HEK293 (cell line): ENCODE measurements around the gene ZNF101.

Experiments
- CTCF ChIA-PET: fragments of 350-600 bp; formaldehyde crosslinking; extraction: SDS; loops from one replicate; lab custom pipeline; 2021; ENCODE audit warnings: antibody characterized with exemption; lab: Yijun Ruan, JAX
- POLR2A ChIA-PET: fragments of 300-600 bp; formaldehyde crosslinking; extraction: SDS; loops from one replicate; lab custom pipeline; 2020; ENCODE audit warnings: antibody characterized with exemption, inconsistent platforms; lab: Yijun Ruan, JAX
- H3K27ac ChIP-seq: fragments of 200-500 bp; sonication (Bioruptor generic); 2 replicates; pipeline ENCODE4 v1.5.1; 2014; ENCODE audit warnings: low read depth, low read length, control low read depth, inconsistent platforms; ENCODE audit errors: extremely low read depth
- H3K36me3 ChIP-seq, 2 experiments: fragments of 200-500 bp in 1 of 2; sonication (Bioruptor generic) in 1 of 2; 1 replicate in 1 of 2; 2 replicates in 1 of 2; pipeline ENCODE4 v1.5.1; 2014 to 2017; ENCODE audit warnings: inconsistent platforms in 2 of 2, low read length in 2 of 2; ENCODE audit not compliant: control insufficient read depth in 2 of 2, insufficient read depth in 1 of 2
- H3K4me1 ChIP-seq: fragments of 200-500 bp; sonication (Bioruptor generic); 2 replicates; pipeline ENCODE4 v1.5.1; 2014; ENCODE audit warnings: mild to moderate bottlenecking, low read length, inconsistent platforms; ENCODE audit not compliant: control insufficient read depth, insufficient read depth
- H3K4me3 ChIP-seq: 2 replicates; pipeline ENCODE4 v1.5.1; 2011; ENCODE audit warnings: low read depth, mild to moderate bottlenecking, control low read depth, low read length, moderate library complexity
- H3K9me3 ChIP-seq: fragments of 200-500 bp; sonication (Bioruptor generic); 2 replicates; pipeline ENCODE4 v1.5.1; 2014; ENCODE audit warnings: low read depth, low read length, inconsistent platforms; ENCODE audit not compliant: control insufficient read depth, insufficient read depth
- FEZF1 ChIP-seq: fragments of 450-650 bp; formaldehyde crosslinking; IDR thresholded peaks from 2 replicates; pipeline ENCODE4 v1.5.1; 2016; ENCODE audit warnings: missing biosample characterization, missing genetic modification characterization
- GFI1B ChIP-seq: fragments of 450-650 bp; formaldehyde crosslinking; IDR thresholded peaks from 2 replicates; pipeline ENCODE4 v1.5.1; 2016; ENCODE audit warnings: missing biosample characterization, missing genetic modification characterization
- GLIS1 ChIP-seq: fragments of 450-650 bp; formaldehyde crosslinking; IDR thresholded peaks from 2 replicates; pipeline ENCODE4 v1.5.1; 2016; ENCODE audit warnings: missing biosample characterization, missing genetic modification characterization
- HIC1 ChIP-seq: fragments of 450-650 bp; formaldehyde crosslinking; IDR thresholded peaks from 2 replicates; pipeline ENCODE4 v1.5.1; 2016; ENCODE audit warnings: missing biosample characterization, missing genetic modification characterization
- KLF9 ChIP-seq: fragments of 450-650 bp; formaldehyde crosslinking; IDR thresholded peaks from 2 replicates; pipeline ENCODE4 v1.5.1; 2016; ENCODE audit warnings: missing biosample characterization, missing genetic modification characterization, low read depth
- OSR2 ChIP-seq: fragments of 450-650 bp; formaldehyde crosslinking; IDR thresholded peaks from 2 replicates; pipeline ENCODE4 v1.5.1; 2016; ENCODE audit warnings: missing biosample characterization, missing genetic modification characterization
- ZBTB11 ChIP-seq: fragments of 450-650 bp; formaldehyde crosslinking; conservative IDR thresholded peaks from 2 replicates; pipeline ENCODE4 v1.5.1; 2016; ENCODE audit warnings: low read depth, missing biosample characterization, missing genetic modification characterization
- ZBTB48 ChIP-seq: fragments of 450-650 bp; formaldehyde crosslinking; IDR thresholded peaks from 2 replicates; pipeline ENCODE4 v1.5.1; 2016; ENCODE audit warnings: missing biosample characterization, missing genetic modification characterization
- ZFHX2 ChIP-seq: fragments of 450-650 bp; formaldehyde crosslinking; conservative IDR thresholded peaks from 2 replicates; pipeline ENCODE4 v1.5.1; 2016; ENCODE audit warnings: missing biosample characterization, missing genetic modification characterization
- ZIC2 ChIP-seq: fragments of 450-650 bp; formaldehyde crosslinking; IDR thresholded peaks from 2 replicates; pipeline ENCODE4 v1.5.1; 2016; ENCODE audit warnings: missing biosample characterization, missing genetic modification characterization
- ZNF16 ChIP-seq: fragments of 450-650 bp; formaldehyde crosslinking; IDR thresholded peaks from 2 replicates; pipeline ENCODE4 v1.5.1; 2016; ENCODE audit warnings: low read depth, missing biosample characterization, missing genetic modification characterization
- ZNF391 ChIP-seq: fragments of 450-650 bp; formaldehyde crosslinking; IDR thresholded peaks from 2 replicates; pipeline ENCODE4 v1.5.1; 2016; ENCODE audit warnings: low read depth, missing biosample characterization, missing genetic modification characterization, borderline replicate concordance
- ZNF654 ChIP-seq: fragments of 450-650 bp; formaldehyde crosslinking; IDR thresholded peaks from 2 replicates; pipeline ENCODE4 v1.5.1; 2016; ENCODE audit warnings: low read depth, missing biosample characterization, missing genetic modification characterization
- ZNF747 ChIP-seq: fragments of 450-650 bp; formaldehyde crosslinking; IDR thresholded peaks from 2 replicates; pipeline ENCODE4 v1.5.1; 2016; ENCODE audit warnings: missing biosample characterization, missing genetic modification characterization
- ZNF776 ChIP-seq: fragments of 450-650 bp; formaldehyde crosslinking; IDR thresholded peaks from 2 replicates; pipeline ENCODE4 v1.5.0; 2017; ENCODE audit warnings: missing biosample characterization, missing genetic modification characterization, borderline replicate concordance
- ZSCAN30 ChIP-seq: fragments of 450-650 bp; IDR thresholded peaks from 2 replicates; pipeline ENCODE4 v1.5.1; 2018; ENCODE audit warnings: missing biosample characterization, mild to moderate bottlenecking, missing genetic modification characterization, moderate library complexity
- TF ChIP-seq, protein P1 (sequence below): fragments of 450-650 bp; formaldehyde crosslinking; IDR thresholded peaks from 2 replicates; pipeline ENCODE4 v1.5.1; 2017; ENCODE audit warnings: missing biosample characterization, missing genetic modification characterization
- TF ChIP-seq, protein P2 (sequence below): fragments of 450-650 bp; IDR thresholded peaks from 2 replicates; pipeline ENCODE4 v1.5.1; 2018; ENCODE audit warnings: missing biosample characterization, missing genetic modification characterization

The ZNF101 gene

GRCh38 chr19:19637523-19638251 is 31.0 kb upstream of the ZNF101 start:
- no peak for TF ChIP-seq GFI1B (tag by site-specific recombination)
- TF ChIP-seq ZNF16 (tag by site-specific recombination) = no peak
- TF ChIP-seq ZNF747 = no peak
- no peaks in the 10 kb centered on the region for H3K4me1 ChIP-seq
- ChIA-PET POLR2A (no interaction called here), CTCF (no interaction called here)
- no peak overlapping the region for H3K4me3 ChIP-seq
- H3K9me3 ChIP-seq = no peaks in the 10 kb centered on the region
- no peak overlapping the region for H3K27ac ChIP-seq
- H3K36me3 ChIP-seq = peaks cover 0 to 39% of the 10 kb centered on the region in 2 experiments; a peak in 2 of 3 replicates

GRCh38 chr19:19642506-19643157 is 26.0 kb upstream of the ZNF101 start:
- H3K27ac ChIP-seq = peak overlapping the region; percentile 46; the same call in 1 of the 2 replicates
- H3K4me3 ChIP-seq = peak overlapping the region; percentile 81
- no peaks in the 10 kb centered on the region for H3K4me1 ChIP-seq
- no peaks in the 10 kb centered on the region for H3K9me3 ChIP-seq
- peaks cover 0 to 41% of the 10 kb centered on the region in 2 experiments; a peak in 2 of 3 replicates for H3K36me3 ChIP-seq
- CTCF ChIA-PET = no interaction called here
- TF ChIP-seq, protein P1, sequence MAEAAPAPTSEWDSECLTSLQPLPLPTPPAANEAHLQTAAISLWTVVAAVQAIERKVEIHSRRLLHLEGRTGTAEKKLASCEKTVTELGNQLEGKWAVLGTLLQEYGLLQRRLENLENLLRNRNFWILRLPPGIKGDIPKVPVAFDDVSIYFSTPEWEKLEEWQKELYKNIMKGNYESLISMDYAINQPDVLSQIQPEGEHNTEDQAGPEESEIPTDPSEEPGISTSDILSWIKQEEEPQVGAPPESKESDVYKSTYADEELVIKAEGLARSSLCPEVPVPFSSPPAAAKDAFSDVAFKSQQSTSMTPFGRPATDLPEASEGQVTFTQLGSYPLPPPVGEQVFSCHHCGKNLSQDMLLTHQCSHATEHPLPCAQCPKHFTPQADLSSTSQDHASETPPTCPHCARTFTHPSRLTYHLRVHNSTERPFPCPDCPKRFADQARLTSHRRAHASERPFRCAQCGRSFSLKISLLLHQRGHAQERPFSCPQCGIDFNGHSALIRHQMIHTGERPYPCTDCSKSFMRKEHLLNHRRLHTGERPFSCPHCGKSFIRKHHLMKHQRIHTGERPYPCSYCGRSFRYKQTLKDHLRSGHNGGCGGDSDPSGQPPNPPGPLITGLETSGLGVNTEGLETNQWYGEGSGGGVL (tag by site-specific recombination) = peak; percentile 76
- peak; percentile 44; the same call in 1 of the 2 replicates for TF ChIP-seq ZFHX2 (tag by site-specific recombination)
- TF ChIP-seq ZNF776 (tag by site-specific recombination) = no peak
- POLR2A ChIA-PET = no interaction called here

DNA sequence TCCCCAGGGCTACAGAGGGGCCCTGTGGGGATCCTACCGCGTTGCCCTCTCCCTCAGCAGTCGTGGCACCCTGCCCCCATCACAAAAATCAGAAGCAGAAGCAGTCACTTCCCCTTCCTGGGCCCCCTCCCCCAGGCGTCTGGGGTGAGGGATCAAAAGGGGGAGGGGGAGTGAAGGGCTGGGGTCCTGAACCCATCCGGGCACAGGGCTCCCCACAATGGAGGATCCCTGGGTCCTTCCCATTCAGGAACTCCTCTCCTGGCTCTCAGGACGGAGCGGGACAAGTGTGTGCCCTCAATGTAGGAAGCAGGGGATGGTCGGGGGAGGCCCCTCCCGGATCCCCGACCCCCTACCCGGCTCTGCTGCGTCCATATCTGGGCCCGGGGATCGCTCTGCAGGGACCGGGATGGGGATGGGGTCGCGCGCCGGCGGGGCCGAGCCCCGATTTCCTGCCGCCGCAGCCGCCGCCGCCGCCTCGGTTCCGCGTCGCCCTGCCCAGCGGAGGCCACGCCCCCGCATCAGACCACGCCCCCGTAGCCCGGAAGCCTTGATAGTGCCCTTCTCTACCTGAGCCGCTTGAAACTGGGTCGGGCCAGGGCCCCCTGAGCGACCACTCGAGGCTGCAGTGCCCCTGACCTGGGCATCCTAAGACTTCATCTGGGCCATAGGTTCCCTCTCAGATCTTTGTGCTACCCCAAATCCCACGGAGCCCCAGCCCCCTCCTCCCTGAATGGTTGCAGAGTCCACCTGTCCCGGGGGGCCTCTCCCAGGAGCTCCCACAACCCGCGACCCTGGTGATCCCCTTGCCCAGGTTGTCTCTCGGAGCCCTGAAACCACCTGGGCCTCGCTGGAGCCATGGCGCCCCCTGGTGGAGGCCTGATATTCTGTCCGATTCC is 25.2 kb upstream of the ZNF101 start, which contains the start of gene GMIP:
TSS of gene GMIP (minus strand) at position 500 of the 896 bp plus-strand sequence. CDS start at position 372, 128 bp downstream.
- ChIA-PET CTCF (interaction anchor here (0.7 to 2.5 kb wide), 13 partner anchors 8 to 153 kb away, joined by 3 to 47 read pairs (median 4); no protein-coding TSS in a partner anchor), POLR2A (no interaction called here)
- Histone ChIP-seq H3K9me3 (no peaks in the 10 kb centered on the region), H3K4me3 (peak within 1 kb of the TSS; percentile 81), H3K36me3 (peaks cover 6 to 43% of the 10 kb centered on the region in 2 experiments; a peak in 2 of 3 replicates), H3K27ac (peak within 1 kb of the TSS; percentile 46; the same call in 1 of the 2 replicates), H3K4me1 (no peaks in the 10 kb centered on the region)
- TF ChIP-seq, protein P2, sequence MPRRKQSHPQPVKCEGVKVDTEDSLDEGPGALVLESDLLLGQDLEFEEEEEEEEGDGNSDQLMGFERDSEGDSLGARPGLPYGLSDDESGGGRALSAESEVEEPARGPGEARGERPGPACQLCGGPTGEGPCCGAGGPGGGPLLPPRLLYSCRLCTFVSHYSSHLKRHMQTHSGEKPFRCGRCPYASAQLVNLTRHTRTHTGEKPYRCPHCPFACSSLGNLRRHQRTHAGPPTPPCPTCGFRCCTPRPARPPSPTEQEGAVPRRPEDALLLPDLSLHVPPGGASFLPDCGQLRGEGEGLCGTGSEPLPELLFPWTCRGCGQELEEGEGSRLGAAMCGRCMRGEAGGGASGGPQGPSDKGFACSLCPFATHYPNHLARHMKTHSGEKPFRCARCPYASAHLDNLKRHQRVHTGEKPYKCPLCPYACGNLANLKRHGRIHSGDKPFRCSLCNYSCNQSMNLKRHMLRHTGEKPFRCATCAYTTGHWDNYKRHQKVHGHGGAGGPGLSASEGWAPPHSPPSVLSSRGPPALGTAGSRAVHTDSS (tag by site-specific recombination) = no peak
- TF ChIP-seq ZIC2 (tag by site-specific recombination) = 0 out of 2 replicates have a peak, but pooled peaks have one; percentile 30
- TF ChIP-seq HIC1 (tag by site-specific recombination) = peak; percentile 34; the same call in 1 of the 2 replicates
- TF ChIP-seq GLIS1 = peak; percentile 25; the same call in 1 of the 2 replicates
- no peak; the same call in 1 of the 2 replicates for TF ChIP-seq OSR2 (tag by site-specific recombination)
- TF ChIP-seq FEZF1 (tag by site-specific recombination) = no peak
- TF ChIP-seq KLF9 (tag by site-specific recombination) = peak; percentile 86
- TF ChIP-seq ZBTB48 = peak; percentile 73
- TF ChIP-seq ZSCAN30 (tag by site-specific recombination) = no peak
- TF ChIP-seq ZBTB11 (tag by site-specific recombination) = 0 out of 2 replicates have a peak, but pooled peaks have one; percentile 14
- TF ChIP-seq ZNF391 = 0 out of 2 replicates have a peak, but pooled peaks have one; percentile 37
- TF ChIP-seq ZNF654 = peak; percentile 54
